ENCODE data around the gene STARD10.
"Not testable (repeated sequence)": the region's sequence is repeated elsewhere in the genome, so short reads cannot be mapped to it uniquely, and the experiment has no call there.

The STARD10 gene

DNA sequence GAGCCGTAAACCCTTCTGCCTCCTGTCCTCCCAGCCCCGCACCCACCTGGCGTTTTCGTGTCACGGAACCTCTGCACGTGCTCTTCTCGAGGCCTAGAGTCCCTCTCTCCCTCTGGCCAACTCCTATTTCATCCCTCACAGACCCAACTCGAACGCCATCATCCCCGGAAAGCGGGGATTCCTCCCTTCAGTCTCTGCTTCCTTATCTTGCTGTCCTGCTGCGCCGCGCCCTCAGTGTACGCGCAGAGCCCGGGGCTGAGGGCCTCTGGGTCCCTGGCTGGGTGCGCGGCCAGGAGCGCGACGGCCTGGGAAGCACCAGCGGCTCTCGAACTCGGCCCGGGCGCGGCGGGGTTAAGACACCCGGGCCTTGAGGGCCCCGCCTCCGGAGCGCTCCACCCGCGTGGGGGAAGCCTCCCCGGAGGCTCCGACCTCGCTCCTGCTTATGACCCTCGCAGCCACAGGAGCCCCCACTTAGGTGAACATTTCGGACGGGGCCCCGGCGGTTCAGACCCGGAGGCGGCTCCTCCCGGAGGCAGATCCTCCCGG is 20.0 kb upstream of the STARD10 start:
- H3K4me3 ChIP-seq (replicated peaks; ENCODE audit: low read depth, low read length): peak overlapping the region; percentile 70
- DNase-seq (ENCODE audit: extremely low read depth, low read depth): no peak
- no peak for TF ChIP-seq CTCF (IDR thresholded peaks at IDR 0.05; ENCODE audit: low read depth, low read length, missing control alignments)

- no peak for DNase-seq (ENCODE audit: extremely low read depth, low read depth)
- TF ChIP-seq CTCF (IDR thresholded peaks at IDR 0.05; ENCODE audit: low read depth, low read length, missing control alignments): peak; percentile 80
- H3K4me3 ChIP-seq (replicated peaks; ENCODE audit: low read depth, low read length): peak overlapping the region; percentile 70
Measured at GRCh38 chr11:72812967-72813739, 19.3 kb upstream of the STARD10 start.

GRCh38 chr11:72812604-72812966 is 18.7 kb upstream of the STARD10 start:
- no peak for DNase-seq (ENCODE audit: extremely low read depth, low read depth)
- no peak for TF ChIP-seq CTCF (IDR thresholded peaks at IDR 0.05; ENCODE audit: low read depth, low read length, missing control alignments)
- H3K4me3 ChIP-seq (replicated peaks; ENCODE audit: low read depth, low read length): peak overlapping the region; percentile 70

GRCh38 chr11:72811686-72812085 is 17.8 kb upstream of the STARD10 start:
- not testable (repeated sequence) for DNase-seq (ENCODE audit: extremely low read depth, low read depth)
- H3K4me3 ChIP-seq (replicated peaks; ENCODE audit: low read depth, low read length): peak overlapping the region; percentile 70

DNA sequence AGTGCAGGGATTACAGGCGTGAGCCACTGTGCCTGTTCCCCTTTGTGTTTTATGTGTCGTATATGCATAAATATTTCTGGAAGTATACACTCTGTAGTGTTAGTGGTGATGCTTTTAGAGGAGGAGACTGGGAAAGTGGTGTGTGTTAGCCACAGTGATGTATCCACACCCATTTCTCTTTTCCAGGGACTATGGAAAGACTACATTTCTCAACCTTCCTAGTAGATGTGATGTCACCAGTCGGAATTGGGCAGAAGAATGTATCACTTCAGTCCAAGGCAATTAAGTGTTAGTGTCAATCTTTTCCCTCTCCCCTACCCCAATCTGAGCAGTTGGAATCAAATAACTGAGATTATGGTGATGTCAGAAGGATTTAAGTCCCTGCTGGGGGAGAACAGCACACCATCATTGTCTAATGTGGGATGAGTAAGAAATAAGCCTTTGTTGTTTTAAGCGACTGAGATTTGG is 14.5 kb upstream of the STARD10 start:
- no peak for TF ChIP-seq CTCF (IDR thresholded peaks at IDR 0.05; ENCODE audit: low read depth, low read length, missing control alignments)
- H3K4me3 ChIP-seq (replicated peaks; ENCODE audit: low read depth, low read length): no peak overlapping the region
- DNase-seq (ENCODE audit: extremely low read depth, low read depth): no peak

GRCh38 chr11:72807792-72808191 is 13.9 kb upstream of the STARD10 start:
- no peak overlapping the region for H3K4me3 ChIP-seq (replicated peaks; ENCODE audit: low read depth, low read length)
- TF ChIP-seq CTCF (IDR thresholded peaks at IDR 0.05; ENCODE audit: low read depth, low read length, missing control alignments): no peak
- no peak for DNase-seq (ENCODE audit: extremely low read depth, low read depth)

DNA sequence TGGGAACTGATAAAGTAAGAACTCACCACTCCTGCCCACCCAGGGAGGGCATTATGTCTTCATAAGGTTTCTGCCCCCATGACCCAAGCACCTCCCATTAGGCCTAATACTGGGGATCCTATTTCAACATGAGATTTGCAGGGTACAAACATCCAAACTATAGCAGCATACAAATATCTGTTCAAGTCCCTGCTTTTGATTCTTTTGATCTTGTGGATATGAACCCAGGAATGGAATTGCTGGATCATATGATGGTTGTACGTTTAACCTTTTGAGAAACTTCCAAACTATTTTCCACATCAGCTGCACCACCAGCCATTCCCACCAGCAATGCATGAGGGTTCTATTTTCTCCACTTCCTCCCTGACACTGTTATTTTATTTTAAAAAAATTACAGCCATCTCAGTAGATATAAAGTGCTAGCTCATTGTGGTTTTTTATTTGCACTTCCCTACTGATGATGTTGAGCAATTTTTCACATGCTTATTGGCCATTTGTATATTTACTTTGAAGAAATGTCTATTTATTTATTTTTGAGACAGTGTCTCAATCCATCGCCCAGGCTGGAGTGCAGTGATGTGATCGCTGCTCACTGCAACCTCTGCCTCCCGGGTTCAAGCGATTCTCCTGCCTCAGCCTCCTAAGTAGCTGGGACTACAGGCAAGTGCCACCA is 13.3 kb upstream of the STARD10 start:
- H3K4me3 ChIP-seq (replicated peaks; ENCODE audit: low read depth, low read length): no peak overlapping the region
- no peak for TF ChIP-seq CTCF (IDR thresholded peaks at IDR 0.05; ENCODE audit: low read depth, low read length, missing control alignments)
- DNase-seq (ENCODE audit: extremely low read depth, low read depth): no peak

DNA sequence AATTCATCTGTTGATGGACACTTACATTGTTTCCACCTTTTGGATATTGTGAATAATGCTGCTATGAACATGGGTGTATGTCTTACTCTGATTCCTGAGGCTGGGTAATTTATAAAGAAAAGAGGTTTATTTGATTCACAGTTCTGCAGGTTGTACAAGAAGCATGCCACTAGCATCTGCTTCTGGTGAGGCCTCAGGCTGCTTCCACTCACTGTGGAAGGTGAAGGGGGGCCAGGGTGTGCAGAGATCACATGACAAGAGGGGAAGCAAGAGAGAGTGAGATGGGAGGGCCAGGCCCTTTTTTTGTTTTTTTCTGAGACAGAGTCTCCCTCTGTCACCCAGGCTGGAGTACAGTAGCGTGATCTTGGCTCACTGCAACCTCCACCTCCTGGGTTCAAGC is 12.5 kb upstream of the STARD10 start:
- DNase-seq (ENCODE audit: extremely low read depth, low read depth); H3K4me3 ChIP-seq (replicated peaks; ENCODE audit: low read depth, low read length): not testable (repeated sequence)

Measured in HFF-Myc (cell line).